Myocyte (in vitro differentiated cells): ENCODE data around the gene TJP2. TPM values are rescaled to one million over a fixed set of nuclear protein-coding genes. Genes with fewer than 3 reads are reported as not detected.
A peak's percentile ranks its signal among the peaks of the same experiment; 100 is the strongest.

ENCODE experiments used
- DNase-seq: peaks from one replicate; pipeline ENCODE4 v3.0.0-alpha.2; 2012; ENCODE audit warnings: low read depth
- polyA plus RNA-seq: library from polyadenylated mRNA; unstranded; fragments of >200 nt; gene quantifications from one replicate; pipeline ENCODE4 v1.2.1, GENCODE V29; 2012; ENCODE audit warnings: missing spikeins
- total RNA-seq: library from RNA; depleted of rRNA; stranded (reverse); fragments of >200 nt; gene quantifications from 2 replicates; pipeline ENCODE4 v1.2.3, GENCODE V29; 2014

TJP2 gene
- total RNA-seq = 12.2 and 13.5 TPM in 2 replicates
- polyA plus RNA-seq = 2.5 TPM

GRCh38 chr9:69173891-69174615 is at the start of gene TJP2:
TJP2 (plus strand) TSS chr9:69174277; CDS start chr9:69174373, 96 bp downstream.
- peak; percentile 81 for DNase-seq

- DNase-seq = peak; percentile 61
Observed at GRCh38 chr9:69130456-69131441, 43.3 kb upstream of the TJP2 start.

GRCh38 chr9:69131682-69132081 is 42.4 kb upstream of the TJP2 start:
- peak; percentile 73 for DNase-seq

DNA sequence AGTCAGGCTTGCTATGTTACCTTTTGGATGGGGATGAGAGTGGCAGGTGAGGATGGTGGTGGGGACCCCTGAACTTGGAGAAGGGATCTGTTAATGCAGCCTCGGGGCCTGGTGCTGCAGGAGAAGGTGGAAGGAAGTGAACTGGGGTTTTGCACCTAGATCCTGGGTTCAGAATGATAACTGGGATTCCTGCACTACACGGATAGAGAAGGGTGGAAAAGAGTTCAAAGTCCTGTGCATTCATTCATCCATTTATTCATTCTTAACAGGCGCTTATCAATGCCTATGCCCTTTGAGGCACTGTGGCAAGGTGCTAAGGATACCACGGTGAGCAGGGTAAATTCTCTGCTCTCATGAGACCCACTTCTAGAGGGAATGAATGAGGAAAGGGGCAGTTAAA is 41.7 kb upstream of the TJP2 start:
- DNase-seq = no peak

DNA sequence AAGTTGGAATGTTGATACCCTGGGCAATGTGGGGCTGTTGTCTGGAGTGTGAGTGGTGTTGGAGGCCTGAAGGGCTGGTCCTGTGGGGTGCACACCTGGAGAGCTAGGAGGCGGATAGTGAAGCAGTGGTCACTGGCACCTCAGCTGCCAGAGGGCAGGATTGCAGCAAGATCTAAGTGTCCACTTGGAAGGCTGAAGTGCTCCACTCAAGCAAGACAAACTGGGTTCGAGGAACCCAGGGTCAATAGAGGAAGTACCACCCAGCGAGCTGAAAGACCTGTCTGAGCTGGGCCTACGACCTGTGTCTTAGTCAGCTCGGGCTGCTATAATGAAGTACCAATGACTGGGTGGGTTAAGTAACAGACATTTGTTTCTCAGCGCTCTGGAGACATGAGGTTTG is 39.7 kb upstream of the TJP2 start:
- DNase-seq = no peak

- DNase-seq = no peak
Observed at GRCh38 chr9:69136185-69136584, 37.9 kb upstream of the TJP2 start.

DNA sequence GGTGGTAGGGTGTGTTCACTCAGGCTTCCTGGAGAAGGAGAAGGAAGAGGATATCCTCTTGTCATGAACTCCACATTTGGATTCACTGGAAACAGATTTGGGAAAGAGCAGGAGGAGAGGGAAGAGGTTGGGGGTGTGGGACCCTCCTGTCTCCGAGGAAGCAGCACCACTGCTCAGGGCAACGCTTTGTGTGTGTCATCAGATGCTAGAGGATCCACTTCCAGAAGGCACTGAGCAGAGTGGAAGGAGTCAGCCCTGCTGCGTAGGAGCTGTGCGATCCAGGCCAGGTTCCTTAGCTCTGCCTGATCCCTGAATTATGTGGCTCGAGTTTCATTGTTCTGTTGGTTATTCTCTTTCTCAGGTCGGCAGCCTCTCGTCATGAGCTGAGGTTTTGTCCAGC is 37.3 kb upstream of the TJP2 start:
- peak; percentile 30 for DNase-seq

DNA sequence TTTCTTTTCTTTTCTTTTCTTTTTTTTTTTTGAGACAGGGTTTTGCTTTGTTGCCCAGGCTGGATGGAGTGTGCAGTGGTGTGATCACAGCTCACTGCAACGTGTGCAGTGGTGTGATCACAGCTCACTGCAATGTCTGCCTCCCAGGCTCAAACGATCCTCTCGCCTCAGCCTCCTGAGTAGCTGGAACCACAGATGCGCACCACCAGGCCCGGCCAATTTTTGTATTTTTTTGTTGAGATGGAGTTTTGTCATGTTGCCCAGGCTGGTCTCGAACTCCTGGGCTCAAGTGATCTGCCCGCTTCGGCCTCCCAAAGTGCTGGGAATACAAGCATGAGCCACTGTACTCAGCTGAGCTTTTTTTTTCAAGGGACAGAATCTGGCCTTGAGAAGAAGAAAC is 36.8 kb upstream of the TJP2 start:
- DNase-seq = no peak

DNA sequence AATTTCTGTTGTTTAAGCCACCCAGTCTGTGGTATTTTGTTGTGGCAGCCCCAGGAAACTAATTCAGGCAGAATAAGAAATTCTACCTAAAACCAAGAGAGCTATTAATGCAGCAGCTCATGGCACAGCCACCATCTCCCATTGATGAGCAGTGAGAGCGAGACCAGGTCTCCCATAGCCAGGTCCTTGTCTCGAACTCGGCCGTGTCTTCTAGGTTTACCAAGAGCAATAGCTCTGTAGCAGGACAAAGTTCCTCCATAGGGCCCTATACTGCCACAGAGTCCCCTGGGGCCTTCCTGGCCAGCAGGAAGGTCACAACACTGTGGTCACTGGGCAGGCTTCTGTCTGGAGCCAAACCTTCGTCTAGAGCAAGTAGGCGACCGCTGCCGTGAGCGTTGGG is 34.5 kb upstream of the TJP2 start:
- no peak for DNase-seq

DNA sequence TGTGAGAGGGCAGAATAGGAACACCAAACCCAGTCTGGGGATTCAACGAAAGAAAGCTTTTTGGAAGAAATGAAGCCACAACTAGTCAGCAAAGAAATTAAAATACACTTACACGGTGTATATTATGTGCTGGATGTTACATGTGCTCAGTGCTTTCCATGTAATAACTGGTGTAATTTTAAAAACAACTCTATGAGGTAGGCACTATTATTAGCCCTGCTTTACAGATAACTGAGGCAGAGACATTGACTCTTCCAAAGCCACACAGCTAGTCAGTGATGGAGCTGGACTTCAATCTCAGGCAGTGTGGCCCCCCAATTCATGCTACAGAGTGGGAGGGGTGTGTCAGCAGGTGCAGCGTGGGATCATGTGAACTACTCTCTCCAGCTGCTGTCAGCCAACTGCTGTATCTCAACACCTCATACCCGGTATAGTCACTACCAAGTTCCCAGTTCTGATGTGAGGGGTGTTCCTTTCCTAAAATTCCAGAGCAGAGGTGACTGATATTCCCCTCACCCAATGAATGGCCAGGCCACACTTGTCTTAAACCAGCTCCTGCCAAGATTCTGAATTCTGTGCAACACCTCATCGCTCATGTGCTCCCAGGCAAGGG is 33.8 kb upstream of the TJP2 start:
- no peak for DNase-seq

GRCh38 chr9:69141851-69142250 is 32.2 kb upstream of the TJP2 start:
- DNase-seq = no peak

DNA sequence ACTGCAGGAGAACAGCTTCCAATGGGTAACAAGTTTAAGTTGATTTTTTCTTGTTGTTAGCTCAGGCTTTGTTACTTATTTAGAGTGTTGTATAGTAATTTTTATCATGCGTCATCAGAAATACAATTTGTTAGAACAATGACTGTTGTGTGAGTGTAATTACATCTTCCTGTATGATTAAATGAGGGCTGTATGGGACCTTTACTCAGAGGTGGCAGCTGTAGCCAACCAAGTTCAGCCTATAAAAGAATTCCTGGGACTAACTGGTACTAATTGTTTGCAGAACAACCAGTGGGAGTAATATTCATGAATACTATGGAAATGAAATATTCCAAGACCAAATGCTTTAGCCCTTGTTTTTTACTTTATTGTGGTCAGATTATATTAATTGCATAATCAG is 30.8 kb upstream of the TJP2 start:
- no peak for DNase-seq

GRCh38 chr9:69145144-69145715 is 28.8 kb upstream of the TJP2 start:
- no peak for DNase-seq

DNA sequence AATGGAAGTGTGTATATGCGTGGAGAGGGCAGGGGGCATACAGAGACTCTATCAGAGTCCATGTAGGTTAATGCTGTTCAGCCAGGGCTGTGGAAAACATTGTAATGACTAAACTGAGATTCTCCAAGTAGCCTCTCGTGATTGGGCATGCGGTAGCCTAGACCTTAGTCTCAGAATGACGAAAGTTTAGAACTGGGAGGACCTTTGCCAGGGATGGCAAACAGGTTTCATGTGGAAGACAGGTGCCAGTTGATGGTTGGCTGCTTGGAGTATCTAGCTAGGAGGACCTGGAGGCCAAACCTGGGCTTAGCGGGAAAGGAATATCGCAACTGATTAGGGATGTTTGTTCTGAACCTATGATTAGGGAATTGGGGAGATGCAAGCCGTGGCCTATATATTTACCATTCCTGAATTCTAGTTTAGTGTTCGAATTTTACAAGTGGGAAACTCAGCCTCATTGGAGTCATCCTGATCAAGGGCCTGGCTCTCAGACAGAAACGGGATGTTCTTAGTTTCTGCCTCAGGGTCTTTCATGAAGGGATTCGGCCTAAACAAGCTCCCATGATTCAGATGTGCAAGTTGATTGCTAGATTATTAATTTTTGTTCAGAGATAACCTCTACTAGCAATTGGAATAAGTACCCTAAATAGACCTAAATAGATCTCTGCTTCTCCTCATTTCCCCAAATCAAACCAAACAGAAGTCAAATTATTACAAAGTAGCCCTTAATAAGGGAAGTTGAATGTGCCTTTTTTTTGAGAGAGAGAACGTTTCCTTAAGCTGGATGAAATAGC is 26.8 kb upstream of the TJP2 start:
- DNase-seq = no peak

- peak; percentile 41 for DNase-seq
Observed at GRCh38 chr9:69149321-69149807, 24.7 kb upstream of the TJP2 start.

DNA sequence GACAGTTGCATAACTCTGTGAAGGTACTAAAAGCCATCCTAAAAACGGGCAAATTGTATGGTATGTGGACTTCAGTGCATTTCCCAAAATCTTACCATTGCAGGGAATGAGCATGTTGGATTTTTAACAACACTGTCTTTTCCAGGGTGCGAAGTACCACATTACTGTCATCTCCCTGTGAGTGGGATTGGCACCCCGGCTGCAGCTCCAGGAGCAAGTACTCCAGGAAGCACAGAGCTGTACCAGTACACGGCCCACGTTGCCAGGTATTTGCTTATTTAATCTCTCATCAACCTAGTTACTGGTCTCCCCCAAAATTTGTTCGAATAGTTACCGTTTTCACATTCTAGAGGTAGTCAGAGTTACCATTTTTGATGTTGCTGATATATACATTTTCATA is 22.6 kb upstream of the TJP2 start:
- DNase-seq = no peak

DNA sequence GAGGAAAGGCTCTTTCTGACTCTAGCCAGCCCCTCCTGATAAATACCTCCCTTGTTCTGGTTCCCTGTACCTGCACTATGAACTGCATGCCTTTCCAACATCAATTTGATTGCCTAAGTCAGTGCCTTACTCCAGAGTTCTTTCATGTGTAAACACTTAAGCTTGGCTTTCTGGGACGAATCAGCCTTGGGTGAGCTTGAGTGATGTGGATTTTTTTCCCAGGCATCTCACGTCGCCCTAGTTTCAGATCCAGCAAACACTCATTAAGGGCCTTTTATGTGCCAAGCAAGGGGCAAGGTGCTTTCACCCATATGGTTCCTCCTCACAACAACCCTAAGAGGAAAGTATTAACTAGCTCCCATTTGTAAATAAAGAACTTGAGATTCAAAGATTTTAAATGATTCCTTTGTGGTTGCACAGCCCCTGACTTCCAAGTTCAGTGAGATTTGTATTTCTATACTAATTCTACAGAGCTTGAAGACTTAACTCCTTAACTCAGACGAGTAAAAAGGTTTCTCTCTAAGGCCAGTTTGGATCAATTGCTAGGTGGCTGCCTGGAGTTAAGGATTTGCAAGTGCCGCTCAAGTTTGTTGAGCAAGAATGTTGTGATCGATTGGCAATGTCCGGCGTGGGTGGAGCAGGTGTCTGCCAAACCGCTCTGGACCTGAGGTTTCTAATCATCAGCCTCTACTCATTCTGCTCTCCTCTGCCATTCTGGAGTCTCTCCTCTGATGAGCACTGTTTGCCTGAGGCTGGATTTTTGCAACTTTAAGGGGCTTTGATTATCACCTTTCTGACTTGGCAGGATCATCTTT is 20.2 kb upstream of the TJP2 start:
- DNase-seq = no peak

GRCh38 chr9:69155341-69156030 is 18.6 kb upstream of the TJP2 start:
- no peak for DNase-seq
